HG02571 (cell line): ENCODE data around the gene KCTD1.
A peak's percentile ranks its signal among the peaks of the same experiment; 100 is the strongest.

Source experiments
- ATAC-seq: cut with Tn5 transposase; IDR thresholded peaks from one replicate; pipeline ENCODE4 v1.9.1; 2021; ENCODE audit warnings: mild to moderate bottlenecking, moderate library complexity; ENCODE audit not compliant: unreplicated experiment

Gene KCTD1

GRCh38 chr18:26549263-26550094 lies 1.1 kb upstream of the KCTD1 start:
- no peak for ATAC-seq

GRCh38 chr18:26547646-26548414 lies 523 bp downstream of the KCTD1 start:
- ATAC-seq, result peak; percentile 36

- ATAC-seq, result no peak
These were observed 1.3 kb downstream of the KCTD1 start for GRCh38 chr18:26546875-26547645.

- no peak for ATAC-seq
These were observed 2.0 kb downstream of the KCTD1 start for GRCh38 chr18:26546170-26546874.

GRCh38 chr18:26545335-26546123 lies 2.8 kb downstream of the KCTD1 start:
- ATAC-seq, result no peak

GRCh38 chr18:26544451-26544850 lies 3.9 kb downstream of the KCTD1 start:
- ATAC-seq, result no peak

- no peak for ATAC-seq
These were observed 5.0 kb downstream of the KCTD1 start for GRCh38 chr18:26543373-26543772.

GRCh38 chr18:26540043-26540628 lies 8.2 kb downstream of the KCTD1 start:
- no peak for ATAC-seq

- no peak for ATAC-seq
These were observed 9.8 kb downstream of the KCTD1 start for GRCh38 chr18:26538524-26538923.

- no peak for ATAC-seq
These were observed 11.7 kb downstream of the KCTD1 start for GRCh38 chr18:26536664-26537063.

GRCh38 chr18:26536032-26536431 lies 12.3 kb downstream of the KCTD1 start:
- no peak for ATAC-seq

- no peak for ATAC-seq
These were observed 12.7 kb downstream of the KCTD1 start for GRCh38 chr18:26535630-26536029.

- ATAC-seq, result no peak
These were observed 15.7 kb downstream of the KCTD1 start for GRCh38 chr18:26532367-26533340.

- no peak for ATAC-seq
These were observed 16.6 kb downstream of the KCTD1 start for GRCh38 chr18:26531605-26532298.

- ATAC-seq, result no peak
These were observed 21.5 kb downstream of the KCTD1 start for GRCh38 chr18:26526966-26527234.

- ATAC-seq, result no peak
These were observed 22.0 kb downstream of the KCTD1 start for GRCh38 chr18:26526128-26526965.
